PC-3 (cell line): ENCODE measurements around the gene ZCCHC8. TPM values are rescaled to one million over a fixed set of nuclear protein-coding genes. Genes with fewer than 3 reads are reported as not detected.

Source experiments
- ATAC-seq: fragments of 200-7000 bp; cut with Tn5 transposase; 2 replicates; pipeline ENCODE4 v1.9.1; 2020; ENCODE audit warnings: mild to moderate bottlenecking, moderate library complexity
- BruUV-seq: library from RNA; stranded (reverse); fragments of 400-500 nt; replicated peaks from 2 replicates; lab custom pipeline; 2021; lab: Mats Ljungman, UMichigan
- CTCF ChIA-PET: fragments of 300-600 bp; sonication (Branson Sonifier 250); formaldehyde crosslinking; loops from one replicate; lab custom pipeline; 2022; ENCODE audit warnings: antibody characterized with exemption; lab: Charles Lee
- POLR2A ChIA-PET: fragments of 300-600 bp; sonication (Branson Sonifier 250); formaldehyde crosslinking; loops from one replicate; lab custom pipeline; 2022; ENCODE audit warnings: antibody characterized with exemption; ENCODE audit not compliant: unreplicated experiment; lab: Charles Lee
- DNase-seq: peaks from one replicate; pipeline ENCODE4 v3.0.0-alpha.2; 2015
- H2AFZ ChIP-seq: fragments of 300-600 bp; sonication (generic); 2 replicates; pipeline ENCODE4 v1.6.0; 2016; ENCODE audit warnings: antibody characterized with exemption, low read length
- H3F3A ChIP-seq: fragments of 300-600 bp; sonication (generic); one replicate; pipeline ENCODE4 v1.6.0; 2017; ENCODE audit warnings: antibody characterized with exemption, low read length, control low read depth, mild to moderate bottlenecking; ENCODE audit not compliant: unreplicated experiment
- H3K27ac ChIP-seq: fragments of 300-600 bp; sonication (generic); 2 replicates; pipeline ENCODE4 v1.5.1; 2016; ENCODE audit warnings: mild to moderate bottlenecking, low read length
- H3K27me3 ChIP-seq: fragments of 300-600 bp; sonication (generic); 2 replicates; pipeline ENCODE4 v1.6.1; 2016; ENCODE audit warnings: low read length, mixed read lengths
- H3K36me3 ChIP-seq: fragments of 300-600 bp; sonication (generic); 2 replicates; pipeline ENCODE4 v1.6.1; 2016; ENCODE audit warnings: low read depth, mixed run types, low read length, mixed read lengths
- H3K4me1 ChIP-seq: fragments of 300-600 bp; sonication (generic); 2 replicates; pipeline ENCODE4 v1.5.1; 2016; ENCODE audit warnings: low read length; ENCODE audit not compliant: insufficient read depth
- H3K4me2 ChIP-seq: fragments of 300-600 bp; sonication (generic); 2 replicates; pipeline ENCODE4 v1.6.0; 2016; ENCODE audit warnings: low read length
- H3K4me3 ChIP-seq: fragments of 300-600 bp; sonication (generic); 2 replicates; pipeline ENCODE4 v1.5.1; 2016; ENCODE audit warnings: mild to moderate bottlenecking, low read length, mixed read lengths
- H3K79me2 ChIP-seq: fragments of 300-600 bp; sonication (generic); 2 replicates; pipeline ENCODE4 v1.6.1; 2017; ENCODE audit warnings: low read length, mixed read lengths
- H3K9ac ChIP-seq: fragments of 300-600 bp; sonication (generic); 2 replicates; pipeline ENCODE4 v1.6.0; 2016; ENCODE audit warnings: mild to moderate bottlenecking, low read length
- H3K9me2 ChIP-seq: fragments of 300-600 bp; sonication (generic); replicated peaks from 2 replicates; pipeline ENCODE4 v1.6.1; 2016; ENCODE audit warnings: mixed run types, low read length, mixed read lengths
- H3K9me3 ChIP-seq: fragments of 300-600 bp; sonication (generic); 2 replicates; pipeline ENCODE4 v1.6.1; 2016; ENCODE audit warnings: low read length, mixed read lengths
- H4K20me1 ChIP-seq: fragments of 300-600 bp; sonication (generic); 2 replicates; pipeline ENCODE4 v1.6.1; 2016; ENCODE audit warnings: low read length, mixed read lengths
- CTCF ChIP-seq: fragments of 300-600 bp; sonication (generic); conservative IDR thresholded peaks from 2 replicates; pipeline ENCODE4 v1.5.1; 2017; ENCODE audit warnings: antibody characterized with exemption, low read depth, mild to moderate bottlenecking, low read length
- EZH2 ChIP-seq: fragments of 300-600 bp; sonication (generic); IDR thresholded peaks from one replicate; pipeline ENCODE4 v1.6.1; 2017; ENCODE audit warnings: antibody characterized with exemption, mild to moderate bottlenecking, low read length; ENCODE audit not compliant: unreplicated experiment
- EZH2phosphoT487 ChIP-seq: fragments of 300-600 bp; sonication (generic); IDR thresholded peaks from 2 replicates; pipeline ENCODE4 v1.6.1; 2018; ENCODE audit warnings: mild to moderate bottlenecking, antibody characterized with exemption, low read length, borderline replicate concordance
- intact Hi-C: fragments of 100-400 bp; cut with micrococcal nuclease; formaldehyde crosslinking; loops from 2 replicates; pipeline ENCODE4 v1.9.0; 2023
- total RNA-seq: library from RNA; depleted of rRNA; stranded (reverse); fragments of >200 nt; gene quantifications from 2 replicates; pipeline ENCODE4 v1.2.3, GENCODE V29; 2014; rRNA removed

ZCCHC8 gene
- total RNA-seq, 1 experiment from 2014 or later = 14.4 TPM

- BruUV-seq = no TSS peak
- POLR2A ChIA-PET = interaction anchor here (0.5 to 0.6 kb wide), 3 partner anchors 22 to 48 kb away, joined by 3 to 8 read pairs (median 5); no protein-coding TSS in a partner anchor
- intact Hi-C loops = loop anchor here (1.0 kb wide), 3 partner anchors 22 to 49 kb away; no protein-coding TSS in a partner anchor
Observed at GRCh38 chr12:122421821-122422729, 78.7 kb downstream of the ZCCHC8 start, which contains the start of gene CLIP1. TSS of gene CLIP1 (minus strand) at chr12:122422669. CDS start at chr12:122380452, 42,217 bp downstream.

More at GRCh38 chr12:122421821-122422729, 78.7 kb downstream of the ZCCHC8 start, which contains the start of gene CLIP1:
- ATAC-seq (peak; percentile 73), DNase-seq (peak; percentile 74)
- H3K9me3 ChIP-seq = no peaks in the 10 kb centered on the region
- H3K4me3 ChIP-seq = peak within 1 kb of the TSS; percentile 86
- H3K27me3 ChIP-seq = no peaks in the 10 kb centered on the region
- TF ChIP-seq EZH2 = no peak
- no peak for TF ChIP-seq EZH2phosphoT487
- peak; percentile 55 for TF ChIP-seq CTCF
- H3K27ac ChIP-seq = peak within 1 kb of the TSS; percentile 86
- peak within 1 kb of the TSS; percentile 82 for H3K4me2 ChIP-seq
- peaks cover 62% of the 10 kb centered on the region for H3K79me2 ChIP-seq
- H4K20me1 ChIP-seq = no peaks in the 10 kb centered on the region
- peak within 1 kb of the TSS; percentile 93 for H3K9ac ChIP-seq
- H3F3A ChIP-seq = no peaks in the 10 kb centered on the region
- no peaks in the 10 kb centered on the region for H3K9me2 ChIP-seq
- H2AFZ ChIP-seq = peak within 1 kb of the TSS; percentile 82
- no peaks in the 10 kb centered on the region for H3K36me3 ChIP-seq
- peaks cover 40% of the 10 kb centered on the region for H3K4me1 ChIP-seq
- CTCF ChIA-PET = interaction anchor here (0.5 to 1.8 kb wide), 4 partner anchors 16 to 104 kb away, joined by 3 to 8 read pairs (median 4); no protein-coding TSS in a partner anchor

Other genes with a start within 250 kb of the ZCCHC8 start
- gene VPS33A, start 234.4 kb downstream of the ZCCHC8 start, total RNA-seq = 22.2 and 40.8 TPM in 2 replicates
- gene CLIP1, start 78.3 kb downstream of the ZCCHC8 start, total RNA-seq = 46.4 and 57.9 TPM in 2 replicates
- gene RSRC2, start 26.0 kb upstream of the ZCCHC8 start, total RNA-seq = 87.3 and 105 TPM in 2 replicates
- gene KNTC1, start 26.3 kb upstream of the ZCCHC8 start, total RNA-seq = 80.3 and 84.8 TPM in 2 replicates
- 0.17 TPM in 1 of 2 replicates, not detected in the other for gene HCAR2, start 202.4 kb upstream of the ZCCHC8 start, total RNA-seq
- not detected in 2 replicates for gene HCAR3, start 215.9 kb upstream of the ZCCHC8 start, total RNA-seq
- 4.0 and 4.7 TPM in 2 replicates for gene HCAR1, start 229.9 kb upstream of the ZCCHC8 start, total RNA-seq